Measurements from ENCODE around the gene TRIO. TPM values are rescaled to one million over a fixed set of nuclear protein-coding genes. Genes with fewer than 3 reads are reported as not detected.

TRIO gene
- total RNA-seq, 1 experiment from 2014 or later: 88.8 TPM

GRCh38 chr5:14413331-14413750 lies 270.2 kb downstream of the TRIO start:
- no peaks in the 10 kb centered on the region for H3K27me3 Mint-ChIP-seq (ENCODE audit: low read depth)
- CTCF ChIA-PET: interaction anchor here (1.0 to 2.4 kb wide), 3 partner anchors 61 to 235 kb away, joined by 3 to 5 read pairs (median 5); no protein-coding TSS in a partner anchor
- peaks cover 49% of the 10 kb centered on the region for H3K4me1 Mint-ChIP-seq
- no peak for ATAC-seq
- H3K27ac Mint-ChIP-seq: peak overlapping the region; percentile 84; the same call in 1 of the 2 replicates
- peaks cover 25% of the 10 kb centered on the region for H3K36me3 Mint-ChIP-seq
- H3K4me3 Mint-ChIP-seq: no peak overlapping the region
- no peak for DNase-seq (ENCODE audit: low spot score)
- TF ChIP-seq ZNF425 (CRISPR knock-in tag; conservative IDR thresholded peaks at IDR 0.05) (no peak), ARID4B (CRISPR knock-in tag; IDR thresholded peaks at IDR 0.05; ENCODE audit: borderline replicate concordance) (no peak), RELA (CRISPR knock-in tag; IDR thresholded peaks at IDR 0.05; ENCODE audit: borderline replicate concordance) (no peak), ZNF416 (CRISPR knock-in tag; IDR thresholded peaks at IDR 0.05) (no peak), CREM (CRISPR knock-in tag; IDR thresholded peaks at IDR 0.05) (no peak), ESRRA (CRISPR knock-in tag; IDR thresholded peaks at IDR 0.05; ENCODE audit: borderline replicate concordance) (no peak), AFF4 (CRISPR knock-in tag; IDR thresholded peaks at IDR 0.05; ENCODE audit: borderline replicate concordance) (no peak), ZNF138 (CRISPR knock-in tag; conservative IDR thresholded peaks at IDR 0.05) (no peak), ETV6 (CRISPR knock-in tag; IDR thresholded peaks at IDR 0.05) (no peak)
- TF ChIP-seq, protein P1, sequence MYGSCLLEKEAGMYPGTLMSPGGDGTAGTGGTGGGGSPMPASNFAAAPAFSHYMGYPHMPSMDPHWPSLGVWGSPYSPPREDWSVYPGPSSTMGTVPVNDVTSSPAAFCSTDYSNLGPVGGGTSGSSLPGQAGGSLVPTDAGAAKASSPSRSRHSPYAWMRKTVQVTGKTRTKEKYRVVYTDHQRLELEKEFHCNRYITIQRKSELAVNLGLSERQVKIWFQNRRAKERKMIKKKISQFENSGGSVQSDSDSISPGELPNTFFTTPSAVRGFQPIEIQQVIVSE (CRISPR knock-in tag; IDR thresholded peaks at IDR 0.05; ENCODE audit: borderline replicate concordance): no peak
- TF ChIP-seq, protein P2, sequence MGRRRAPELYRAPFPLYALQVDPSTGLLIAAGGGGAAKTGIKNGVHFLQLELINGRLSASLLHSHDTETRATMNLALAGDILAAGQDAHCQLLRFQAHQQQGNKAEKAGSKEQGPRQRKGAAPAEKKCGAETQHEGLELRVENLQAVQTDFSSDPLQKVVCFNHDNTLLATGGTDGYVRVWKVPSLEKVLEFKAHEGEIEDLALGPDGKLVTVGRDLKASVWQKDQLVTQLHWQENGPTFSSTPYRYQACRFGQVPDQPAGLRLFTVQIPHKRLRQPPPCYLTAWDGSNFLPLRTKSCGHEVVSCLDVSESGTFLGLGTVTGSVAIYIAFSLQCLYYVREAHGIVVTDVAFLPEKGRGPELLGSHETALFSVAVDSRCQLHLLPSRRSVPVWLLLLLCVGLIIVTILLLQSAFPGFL (CRISPR knock-in tag; IDR thresholded peaks at IDR 0.05; ENCODE audit: borderline replicate concordance): no peak
- H3K9me3 Mint-ChIP-seq: no peaks in the 10 kb centered on the region
- POLR2A ChIA-PET: no interaction called here

DNA sequence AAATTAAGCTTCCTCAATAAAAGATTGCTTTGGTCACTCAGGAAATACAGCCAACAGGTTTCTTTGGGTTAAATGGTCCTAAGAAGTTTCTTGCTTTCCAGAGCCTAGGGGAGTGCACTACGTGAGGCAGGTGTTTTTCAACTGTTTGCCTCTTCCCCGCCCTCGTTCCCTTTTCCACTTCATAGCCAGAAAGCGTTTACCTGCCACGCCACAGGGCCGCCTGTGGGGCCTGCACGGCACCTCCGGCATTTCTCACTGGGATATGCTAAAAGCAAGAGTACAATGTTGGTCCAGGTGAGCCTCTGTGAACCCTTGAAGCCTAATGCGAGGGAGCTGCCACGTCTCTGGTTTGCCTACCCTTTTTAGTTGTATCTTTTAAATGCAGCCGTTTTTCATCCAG lies 270.9 kb downstream of the TRIO start:
- Mint-ChIP-seq H3K4me1 (peaks cover 54% of the 10 kb centered on the region), H3K9me3 (no peaks in the 10 kb centered on the region), H3K4me3 (no peak overlapping the region), H3K27ac (peak overlapping the region; percentile 12; the same call in 1 of the 2 replicates), H3K27me3 (ENCODE audit: low read depth) (no peaks in the 10 kb centered on the region), H3K36me3 (peaks cover 29% of the 10 kb centered on the region)
- POLR2A ChIA-PET: no interaction called here
- ATAC-seq (no peak), DNase-seq (ENCODE audit: low spot score) (no peak)
- CTCF ChIA-PET: interaction anchor here (1.2 to 2.4 kb wide), 4 partner anchors 14 to 235 kb away, joined by 3 to 5 read pairs (median 4); no protein-coding TSS in a partner anchor
- TF ChIP-seq ELF4 (CRISPR knock-in tag; IDR thresholded peaks at IDR 0.05; ENCODE audit: low read depth): no peak
- TF ChIP-seq JUN (CRISPR knock-in tag; IDR thresholded peaks at IDR 0.05): no peak
- no peak for TF ChIP-seq IRF2 (CRISPR knock-in tag; IDR thresholded peaks at IDR 0.05; ENCODE audit: borderline replicate concordance, low read depth)
- TF ChIP-seq SOX15 (CRISPR knock-in tag; IDR thresholded peaks at IDR 0.05): no peak
- TF ChIP-seq, protein P3, sequence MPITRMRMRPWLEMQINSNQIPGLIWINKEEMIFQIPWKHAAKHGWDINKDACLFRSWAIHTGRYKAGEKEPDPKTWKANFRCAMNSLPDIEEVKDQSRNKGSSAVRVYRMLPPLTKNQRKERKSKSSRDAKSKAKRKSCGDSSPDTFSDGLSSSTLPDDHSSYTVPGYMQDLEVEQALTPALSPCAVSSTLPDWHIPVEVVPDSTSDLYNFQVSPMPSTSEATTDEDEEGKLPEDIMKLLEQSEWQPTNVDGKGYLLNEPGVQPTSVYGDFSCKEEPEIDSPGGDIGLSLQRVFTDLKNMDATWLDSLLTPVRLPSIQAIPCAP (CRISPR knock-in tag; IDR thresholded peaks at IDR 0.05): no peak
- TF ChIP-seq ZNF138 (CRISPR knock-in tag; conservative IDR thresholded peaks at IDR 0.05): no peak
- TF ChIP-seq, protein P4, sequence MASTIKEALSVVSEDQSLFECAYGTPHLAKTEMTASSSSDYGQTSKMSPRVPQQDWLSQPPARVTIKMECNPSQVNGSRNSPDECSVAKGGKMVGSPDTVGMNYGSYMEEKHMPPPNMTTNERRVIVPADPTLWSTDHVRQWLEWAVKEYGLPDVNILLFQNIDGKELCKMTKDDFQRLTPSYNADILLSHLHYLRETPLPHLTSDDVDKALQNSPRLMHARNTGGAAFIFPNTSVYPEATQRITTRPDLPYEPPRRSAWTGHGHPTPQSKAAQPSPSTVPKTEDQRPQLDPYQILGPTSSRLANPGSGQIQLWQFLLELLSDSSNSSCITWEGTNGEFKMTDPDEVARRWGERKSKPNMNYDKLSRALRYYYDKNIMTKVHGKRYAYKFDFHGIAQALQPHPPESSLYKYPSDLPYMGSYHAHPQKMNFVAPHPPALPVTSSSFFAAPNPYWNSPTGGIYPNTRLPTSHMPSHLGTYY (CRISPR knock-in tag; IDR thresholded peaks at IDR 0.05): no peak
- no peak for TF ChIP-seq MYBL2 (CRISPR knock-in tag; IDR thresholded peaks at IDR 0.05)
- TF ChIP-seq ZBTB21 (CRISPR knock-in tag; IDR thresholded peaks at IDR 0.05; ENCODE audit: borderline replicate concordance): no peak
